Subcutaneous abdominal adipose tissue (tissue), 5 donors: ENCODE data around the gene TPH2.

Source experiments
- H3K27ac ChIP-seq: one replicate; pipeline ENCODE4 v1.7.0; 2013; ENCODE audit warnings: low read depth, mild to moderate bottlenecking, inconsistent platforms, low read length, moderate library complexity
- H3K27me3 ChIP-seq, 5 donors: one replicate each; pipeline ENCODE4 v1.7.0; 2013; ENCODE audit warnings: low read length in 5 of 5, inconsistent platforms in 1 of 5; ENCODE audit not compliant: control insufficient read depth in 5 of 5, insufficient read depth in 4 of 5
- H3K36me3 ChIP-seq, 5 donors: one replicate each; pipeline ENCODE4 v1.7.0; 2013; ENCODE audit warnings: low read length in 5 of 5; ENCODE audit not compliant: control insufficient read depth in 5 of 5, insufficient read depth in 5 of 5
- H3K4me1 ChIP-seq, 5 donors: one replicate each; pipeline ENCODE4 v1.7.0; 2013; ENCODE audit warnings: low read length in 5 of 5, mild to moderate bottlenecking in 3 of 5, moderate library complexity in 1 of 5; ENCODE audit not compliant: control insufficient read depth in 5 of 5, insufficient read depth in 5 of 5
- H3K4me3 ChIP-seq, 5 donors: one replicate each; pipeline ENCODE4 v1.7.0; 2013; ENCODE audit warnings: low read length in 5 of 5, low read depth in 1 of 5
- H3K9ac ChIP-seq, 5 donors: one replicate each; pipeline ENCODE4 v1.7.0; 2013; ENCODE audit warnings: low read length in 5 of 5, mild to moderate bottlenecking in 4 of 5, moderate library complexity in 3 of 5
- H3K9me3 ChIP-seq, 5 donors: one replicate each; pipeline ENCODE4 v1.7.0; 2013; ENCODE audit warnings: low read length in 5 of 5; ENCODE audit not compliant: control insufficient read depth in 5 of 5
- donor health status: healthy.
- donor health status: healthy.
- donor health status: healthy.
- donor health status: healthy.
- donor health status: healthy.

Gene TPH2

GRCh38 chr12:71942703-71943102 lies 4.1 kb downstream of the TPH2 start:
- Histone ChIP-seq H3K4me3 (no peak overlapping the region), H3K9me3 (no peaks in the 10 kb centered on the region), H3K4me1 (peaks cover 0 to 4% (median 0%) of the 10 kb centered on the region in 5 donors), H3K27me3 (peaks cover 12 to 34% (median 17%) of the 10 kb centered on the region in 5 donors), H3K9ac (no peak overlapping the region), H3K36me3 (no peaks in the 10 kb centered on the region), H3K27ac (no peak overlapping the region)

- no peaks in the 10 kb centered on the region for H3K36me3 ChIP-seq
- H3K9ac ChIP-seq = no peak overlapping the region
- H3K4me1 ChIP-seq = no peaks in the 10 kb centered on the region
- H3K9me3 ChIP-seq = no peaks in the 10 kb centered on the region
- H3K4me3 ChIP-seq = no peak overlapping the region
- no peak overlapping the region for H3K27ac ChIP-seq
- peaks cover 10 to 34% (median 12%) of the 10 kb centered on the region in 5 donors for H3K27me3 ChIP-seq
Measured at GRCh38 chr12:71945121-71945520, 6.5 kb downstream of the TPH2 start.

- Histone ChIP-seq H3K4me3 (no peak overlapping the region), H3K27ac (no peak overlapping the region), H3K9me3 (no peaks in the 10 kb centered on the region), H3K9ac (no peak overlapping the region), H3K27me3 (peaks cover 10 to 34% (median 12%) of the 10 kb centered on the region in 5 donors), H3K4me1 (no peaks in the 10 kb centered on the region), H3K36me3 (no peaks in the 10 kb centered on the region)
Measured at GRCh38 chr12:71945883-71946282, 7.2 kb downstream of the TPH2 start.

GRCh38 chr12:71947645-71948105 lies 9.0 kb downstream of the TPH2 start:
- Histone ChIP-seq H3K9ac (no peak overlapping the region), H3K4me1 (no peaks in the 10 kb centered on the region), H3K36me3 (no peaks in the 10 kb centered on the region), H3K27me3 (peaks cover 5 to 18% (median 12%) of the 10 kb centered on the region in 5 donors), H3K9me3 (no peaks in the 10 kb centered on the region), H3K4me3 (no peak overlapping the region), H3K27ac (no peak overlapping the region)

GRCh38 chr12:71948390-71948789 lies 9.7 kb downstream of the TPH2 start:
- H3K27me3 ChIP-seq = peaks cover 5 to 18% (median 12%) of the 10 kb centered on the region in 5 donors
- no peak overlapping the region for H3K27ac ChIP-seq
- no peaks in the 10 kb centered on the region for H3K36me3 ChIP-seq
- H3K4me1 ChIP-seq = no peaks in the 10 kb centered on the region
- H3K9me3 ChIP-seq = no peaks in the 10 kb centered on the region
- H3K4me3 ChIP-seq = no peak overlapping the region
- H3K9ac ChIP-seq = no peak overlapping the region

GRCh38 chr12:71949646-71950045 lies 11.0 kb downstream of the TPH2 start:
- Histone ChIP-seq H3K4me3 (no peak overlapping the region), H3K4me1 (no peaks in the 10 kb centered on the region), H3K36me3 (no peaks in the 10 kb centered on the region), H3K27me3 (peaks cover 2 to 14% (median 12%) of the 10 kb centered on the region in 5 donors), H3K9me3 (no peaks in the 10 kb centered on the region), H3K27ac (no peak overlapping the region), H3K9ac (no peak overlapping the region)

GRCh38 chr12:71950404-71950803 lies 11.8 kb downstream of the TPH2 start:
- Histone ChIP-seq H3K9ac (no peak overlapping the region), H3K27me3 (peaks cover 0 to 11% (median 5%) of the 10 kb centered on the region in 5 donors), H3K4me3 (no peak overlapping the region), H3K9me3 (no peaks in the 10 kb centered on the region), H3K27ac (no peak overlapping the region), H3K36me3 (no peaks in the 10 kb centered on the region), H3K4me1 (no peaks in the 10 kb centered on the region)

- Histone ChIP-seq H3K27ac (no peak overlapping the region), H3K9ac (no peak overlapping the region), H3K4me1 (no peaks in the 10 kb centered on the region), H3K4me3 (no peak overlapping the region), H3K9me3 (no peaks in the 10 kb centered on the region), H3K27me3 (peaks cover 0 to 9% (median 3%) of the 10 kb centered on the region in 5 donors), H3K36me3 (no peaks in the 10 kb centered on the region)
Measured at GRCh38 chr12:71950819-71951218, 12.2 kb downstream of the TPH2 start.

GRCh38 chr12:71954083-71954778 lies 15.6 kb downstream of the TPH2 start:
- Histone ChIP-seq H3K9ac (no peak overlapping the region), H3K27me3 (no peaks in the 10 kb centered on the region), H3K9me3 (no peaks in the 10 kb centered on the region), H3K27ac (no peak overlapping the region), H3K4me1 (no peaks in the 10 kb centered on the region), H3K4me3 (no peak overlapping the region), H3K36me3 (no peaks in the 10 kb centered on the region)

- H3K4me3 ChIP-seq = no peak overlapping the region
- no peaks in the 10 kb centered on the region for H3K9me3 ChIP-seq
- H3K4me1 ChIP-seq = no peaks in the 10 kb centered on the region
- H3K36me3 ChIP-seq = no peaks in the 10 kb centered on the region
- no peak overlapping the region for H3K27ac ChIP-seq
- no peaks in the 10 kb centered on the region for H3K27me3 ChIP-seq
- no peak overlapping the region for H3K9ac ChIP-seq
Measured at GRCh38 chr12:71954861-71955260, 16.2 kb downstream of the TPH2 start.
